NK-92 treated with Interleukin-12 subunit alpha and Interleukin-12 subunit beta, amount 100 ng/mL, for 24 hours (cell line): ENCODE results near the gene AVP.

Experiments
- DNase-seq: peaks from one replicate; lab custom pipeline; 2025; lab: John Stamatoyannopoulos, UW

AVP gene

GRCh38 chr20:3047486-3048419 lies 36.8 kb downstream of the AVP start:
- DNase-seq, result no peak

- no peak for DNase-seq
Observed at GRCh38 chr20:3046677-3047462, 37.7 kb downstream of the AVP start.

- DNase-seq, result peak; percentile 78
Observed at GRCh38 chr20:3045816-3046676, 38.5 kb downstream of the AVP start, which contains the start of gene MRPS26. Gene MRPS26 (plus strand): TSS chr20:3046052. CDS start chr20:3046069, 17 bp downstream.

- peak; percentile 73 for DNase-seq
Observed at GRCh38 chr20:3045042-3045815, 39.3 kb downstream of the AVP start.

GRCh38 chr20:3044336-3044965 lies 40.1 kb downstream of the AVP start:
- no peak for DNase-seq

GRCh38 chr20:3043322-3043721 lies 41.2 kb downstream of the AVP start, which contains the start of gene GNRH2:
Gene GNRH2 (plus strand): TSS chr20:3043622. CDS start chr20:3044415, 793 bp downstream.
- no peak for DNase-seq

GRCh38 chr20:3042625-3043024 lies 41.9 kb downstream of the AVP start:
- no peak for DNase-seq

GRCh38 chr20:3041854-3042409 lies 42.6 kb downstream of the AVP start:
- DNase-seq, result no peak

- no peak for DNase-seq
Observed at GRCh38 chr20:3040086-3040485, 44.4 kb downstream of the AVP start.

- DNase-seq, result no peak
Observed at GRCh38 chr20:3039426-3039825, 45.1 kb downstream of the AVP start.

GRCh38 chr20:3038454-3038853 lies 46.1 kb downstream of the AVP start:
- no peak for DNase-seq

- no peak for DNase-seq
Observed at GRCh38 chr20:3037654-3038053, 46.9 kb downstream of the AVP start.

- no peak for DNase-seq
Observed at GRCh38 chr20:3032624-3033023, 51.9 kb downstream of the AVP start.
